Esophagus muscularis mucosa (tissue), 4 donors: ENCODE measurements around the gene PRDX1.

Experiments
- EP300 ChIP-seq: sonication (generic); formaldehyde crosslinking; IDR thresholded peaks from one replicate; pipeline ENCODE4 v1.6.1; 2017; ENCODE audit warnings: antibody characterized with exemption
- POLR2A ChIP-seq: fragments of 450-650 bp; IDR thresholded peaks from one replicate; pipeline ENCODE4 v1.6.1; 2017; ENCODE audit warnings: antibody characterized with exemption, moderate library complexity, mild to moderate bottlenecking, low read depth
- POLR2AphosphoS5 ChIP-seq, 2 donors: sonication (generic); formaldehyde crosslinking; IDR thresholded peaks; one replicate each; pipeline ENCODE4 v1.6.1; 2017; ENCODE audit warnings: antibody characterized with exemption in 2 of 2
- TF ChIP-seq, protein P1 (sequence below), 3 experiments: fragments of 200-600 bp in 2 of 3; fragments of 450-650 bp in 1 of 3; sonication (generic) in 2 of 3; IDR thresholded peaks; one replicate each; pipeline ENCODE4 v1.5.1; 2017 to 2019; ENCODE audit warnings: antibody characterized with exemption in 3 of 3, mild to moderate bottlenecking in 2 of 3, moderate library complexity in 1 of 3

DNA sequence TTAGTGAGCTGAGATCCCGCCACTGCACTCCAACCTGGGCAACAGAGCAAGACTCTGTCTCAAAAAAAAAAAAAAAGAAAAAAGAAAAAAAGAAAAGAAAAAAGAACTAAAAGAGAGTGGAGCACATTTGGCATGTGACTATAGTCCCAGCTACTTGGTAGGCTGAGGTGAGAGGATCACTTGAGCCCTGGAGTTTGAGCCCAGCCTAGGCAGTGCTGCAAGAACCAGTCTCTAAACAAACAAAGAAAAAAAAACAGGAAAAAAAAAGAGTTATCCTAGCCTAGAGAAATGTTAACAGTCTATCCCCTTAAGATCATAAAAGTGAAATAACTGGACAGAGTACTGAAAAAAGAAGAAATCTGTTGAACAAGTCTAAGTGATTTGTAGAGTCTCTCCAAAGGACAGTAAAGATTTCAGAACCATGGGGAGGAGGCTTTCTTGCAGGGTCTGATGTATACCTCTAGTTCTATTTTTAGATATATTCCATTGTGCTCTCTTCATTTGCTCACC, 4.5 kb upstream of the PRDX1 start:
- TF ChIP-seq, protein P1, sequence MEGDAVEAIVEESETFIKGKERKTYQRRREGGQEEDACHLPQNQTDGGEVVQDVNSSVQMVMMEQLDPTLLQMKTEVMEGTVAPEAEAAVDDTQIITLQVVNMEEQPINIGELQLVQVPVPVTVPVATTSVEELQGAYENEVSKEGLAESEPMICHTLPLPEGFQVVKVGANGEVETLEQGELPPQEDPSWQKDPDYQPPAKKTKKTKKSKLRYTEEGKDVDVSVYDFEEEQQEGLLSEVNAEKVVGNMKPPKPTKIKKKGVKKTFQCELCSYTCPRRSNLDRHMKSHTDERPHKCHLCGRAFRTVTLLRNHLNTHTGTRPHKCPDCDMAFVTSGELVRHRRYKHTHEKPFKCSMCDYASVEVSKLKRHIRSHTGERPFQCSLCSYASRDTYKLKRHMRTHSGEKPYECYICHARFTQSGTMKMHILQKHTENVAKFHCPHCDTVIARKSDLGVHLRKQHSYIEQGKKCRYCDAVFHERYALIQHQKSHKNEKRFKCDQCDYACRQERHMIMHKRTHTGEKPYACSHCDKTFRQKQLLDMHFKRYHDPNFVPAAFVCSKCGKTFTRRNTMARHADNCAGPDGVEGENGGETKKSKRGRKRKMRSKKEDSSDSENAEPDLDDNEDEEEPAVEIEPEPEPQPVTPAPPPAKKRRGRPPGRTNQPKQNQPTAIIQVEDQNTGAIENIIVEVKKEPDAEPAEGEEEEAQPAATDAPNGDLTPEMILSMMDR (IDR thresholded peaks at IDR 0.05): no peak
- no peak for TF ChIP-seq POLR2A
- TF ChIP-seq EP300: no peak
- TF ChIP-seq POLR2AphosphoS5 (IDR thresholded peaks at IDR 0.05): no peak
